ENCODE results near the gene INO80E.
"Not testable (repeated sequence)": the region's sequence is repeated elsewhere in the genome, so short reads cannot be mapped to it uniquely, and the experiment has no call there.

Gene INO80E

DNA sequence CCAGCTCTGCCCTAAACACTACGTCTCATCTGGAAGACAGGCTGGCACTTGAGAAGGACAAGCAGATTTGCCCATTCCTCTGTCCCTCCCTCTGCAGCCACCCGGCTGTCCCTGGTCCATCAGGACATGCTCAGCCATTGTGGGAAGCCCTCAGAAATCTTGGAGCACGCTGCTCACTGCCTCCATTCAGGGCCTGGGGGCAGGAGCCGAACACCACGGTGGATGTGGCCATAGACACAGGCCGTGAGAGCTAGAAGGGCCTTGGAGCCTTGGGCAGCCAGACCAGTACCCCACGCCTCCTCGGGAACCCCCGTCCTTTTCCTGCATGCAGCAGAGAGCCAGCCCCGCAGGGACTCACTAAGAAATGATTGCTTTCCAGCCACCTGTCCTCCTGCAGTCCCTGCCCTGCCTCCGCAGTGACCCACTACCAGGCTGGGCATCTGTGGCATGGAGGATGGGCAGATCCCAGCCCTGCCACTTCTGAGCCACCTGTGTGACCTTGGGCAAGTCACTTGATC lies 11.4 kb downstream of the INO80E start:
- no peak overlapping the region for H3K4me3 ChIP-seq (ENCODE audit: low read length)
- no peak overlapping the region for H3K9ac ChIP-seq (ENCODE audit: low read length)
- H3K36me3 ChIP-seq (ENCODE audit: control insufficient read depth, low read depth, low read length) = no peaks in the 10 kb centered on the region
- H3K9me3 ChIP-seq (ENCODE audit: control insufficient read depth, low read depth, low read length) = no peaks in the 10 kb centered on the region
- peaks cover 4% of the 10 kb centered on the region for H3K4me1 ChIP-seq (ENCODE audit: control insufficient read depth, low read depth, low read length)
- H3K27ac ChIP-seq (ENCODE audit: low read length) = no peak overlapping the region
- peaks cover 25% of the 10 kb centered on the region for H3K27me3 ChIP-seq (ENCODE audit: control insufficient read depth, insufficient read depth, low read length)

DNA sequence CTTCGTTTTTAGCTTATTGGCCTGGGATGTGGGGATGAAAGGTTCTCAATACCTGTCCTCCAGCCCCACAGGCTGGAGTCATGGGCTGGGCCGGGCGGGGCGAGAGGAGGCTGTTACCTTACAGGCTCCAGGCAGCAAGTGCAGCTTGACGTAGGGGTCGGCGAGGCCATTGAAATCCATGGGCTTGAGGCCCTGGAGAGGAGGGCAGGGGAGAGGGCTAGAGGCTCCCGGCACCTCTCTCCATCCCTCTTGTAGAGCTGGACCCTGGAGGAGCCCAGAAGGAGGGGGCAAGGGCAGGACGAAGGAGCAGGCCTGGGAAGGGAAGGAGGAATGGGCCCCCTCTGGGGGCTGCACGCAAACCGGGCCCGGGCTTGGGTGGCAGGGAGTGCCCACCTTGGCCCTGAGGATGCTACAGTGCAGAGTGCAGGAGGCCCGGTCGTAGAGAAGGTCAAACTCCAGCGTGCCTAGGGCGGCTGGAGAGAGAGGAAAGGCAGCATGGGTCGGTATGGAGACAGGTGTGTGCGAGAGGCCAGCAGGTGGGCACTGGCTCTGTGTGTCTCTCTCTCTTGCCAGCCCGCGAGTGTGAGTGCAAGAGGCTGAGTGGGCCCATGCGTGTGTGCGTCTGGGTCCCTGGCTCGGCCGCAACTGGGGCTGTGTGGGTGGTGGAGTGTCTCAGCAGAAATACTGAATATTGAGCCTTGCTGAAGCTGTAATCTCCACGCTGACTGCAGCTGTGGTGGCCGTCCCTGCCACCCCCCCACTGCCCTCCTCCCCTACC lies 13.2 kb downstream of the INO80E start:
- Histone ChIP-seq H3K9ac (ENCODE audit: low read length) (no peak overlapping the region), H3K9me3 (ENCODE audit: control insufficient read depth, low read depth, low read length) (no peaks in the 10 kb centered on the region), H3K27ac (ENCODE audit: low read length) (no peak overlapping the region), H3K27me3 (ENCODE audit: control insufficient read depth, insufficient read depth, low read length) (peaks cover 25% of the 10 kb centered on the region), H3K4me3 (ENCODE audit: low read length) (no peak overlapping the region), H3K4me1 (ENCODE audit: control insufficient read depth, low read depth, low read length) (peaks cover 4% of the 10 kb centered on the region), H3K36me3 (ENCODE audit: control insufficient read depth, low read depth, low read length) (no peaks in the 10 kb centered on the region)

DNA sequence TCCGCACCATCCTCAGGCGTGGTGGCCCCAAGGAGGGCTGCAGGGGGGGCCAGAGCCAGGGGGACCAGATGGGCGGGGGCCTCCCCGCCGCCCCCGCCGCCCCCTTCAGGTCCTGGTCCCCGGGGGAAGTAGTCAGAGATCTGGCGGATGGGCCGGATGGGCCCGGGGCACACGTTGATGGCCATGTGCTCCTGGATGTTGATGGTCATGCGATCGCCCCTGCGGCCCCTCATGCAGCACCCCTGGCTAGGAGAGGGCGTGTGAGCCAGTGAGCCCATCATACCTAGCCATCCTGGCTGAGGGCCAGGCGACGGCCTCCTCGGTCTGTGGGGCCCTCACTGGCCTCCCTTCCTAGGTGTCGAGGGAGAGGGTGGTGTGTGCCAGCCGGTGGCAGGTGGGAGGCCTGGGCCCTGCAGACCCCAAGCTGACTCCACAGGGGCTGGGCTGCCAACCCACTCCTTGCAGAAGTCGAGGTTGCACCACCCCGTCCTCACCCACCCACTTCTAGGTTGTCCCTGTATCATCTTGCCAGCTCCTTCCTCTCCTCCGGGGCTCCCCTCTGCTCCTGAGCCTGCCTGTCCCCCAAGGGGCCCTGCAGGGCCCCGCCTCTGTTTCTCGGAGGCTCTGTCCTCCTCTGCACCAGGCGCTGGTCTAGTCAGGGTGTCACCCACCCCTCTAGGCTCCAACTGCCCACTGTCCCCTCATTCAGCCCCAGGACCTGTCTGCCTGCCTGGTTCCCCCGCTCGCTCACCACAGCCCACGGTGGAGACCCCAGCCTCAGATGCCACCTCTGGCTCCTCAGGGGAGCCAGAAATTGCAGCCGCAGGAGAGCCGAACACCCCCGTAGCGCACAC lies 14.2 kb downstream of the INO80E start:
- Histone ChIP-seq H3K9ac (ENCODE audit: low read length) (no peak overlapping the region), H3K27me3 (ENCODE audit: control insufficient read depth, insufficient read depth, low read length) (peaks cover 25% of the 10 kb centered on the region), H3K27ac (ENCODE audit: low read length) (no peak overlapping the region), H3K36me3 (ENCODE audit: control insufficient read depth, low read depth, low read length) (no peaks in the 10 kb centered on the region), H3K4me1 (ENCODE audit: control insufficient read depth, low read depth, low read length) (peaks cover 4% of the 10 kb centered on the region), H3K9me3 (ENCODE audit: control insufficient read depth, low read depth, low read length) (no peaks in the 10 kb centered on the region), H3K4me3 (ENCODE audit: low read length) (peak overlapping the region; percentile 74)

DNA sequence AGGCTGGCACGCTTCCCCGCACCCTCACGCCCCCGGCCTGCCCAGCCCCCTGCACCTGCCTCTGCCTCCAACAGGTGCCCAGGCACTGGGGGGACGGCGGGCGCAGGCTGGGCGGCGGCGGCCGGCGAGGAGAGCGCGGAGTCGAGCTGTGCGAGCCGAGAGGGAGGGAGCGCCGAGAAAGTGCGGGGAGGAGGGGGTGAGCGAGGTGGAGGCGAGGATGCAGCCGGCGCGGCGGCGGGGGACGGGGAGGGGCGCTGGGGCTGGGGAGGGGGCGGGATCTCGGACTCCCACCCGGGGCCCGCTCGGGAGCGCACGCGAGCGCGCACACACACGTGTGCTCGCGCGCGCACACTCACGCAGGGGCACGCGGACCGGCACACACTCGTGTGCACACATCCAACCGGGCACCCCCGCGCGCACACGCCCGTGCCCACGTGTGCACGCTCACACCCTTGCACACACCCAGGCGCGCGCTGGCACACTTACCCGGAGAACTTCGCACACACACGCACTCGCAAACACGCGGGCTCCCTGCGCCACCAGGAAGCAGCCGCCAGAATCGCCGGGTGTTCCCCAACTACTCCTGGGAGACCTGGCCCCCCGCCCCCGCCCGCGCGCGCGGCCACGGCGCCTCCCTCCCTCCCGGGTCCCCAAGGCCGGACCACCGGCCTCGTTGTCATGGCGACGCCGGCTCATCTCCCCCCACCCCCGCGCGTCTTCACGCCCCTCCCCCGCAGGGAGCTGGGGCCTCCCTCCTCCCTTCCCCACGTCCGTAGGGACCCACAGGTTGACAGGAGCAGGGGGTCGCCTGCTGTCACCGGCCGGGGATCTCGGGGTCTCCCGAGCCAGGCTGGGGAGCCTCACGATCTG lies 15.0 kb downstream of the INO80E start, which contains the start of gene DOC2A:
TSS of gene DOC2A (minus strand) at position 184 of the 870 bp plus-strand sequence. CDS start 805 bp downstream, outside the sequence.
- Histone ChIP-seq H3K27me3 (ENCODE audit: control insufficient read depth, insufficient read depth, low read length) (peaks cover 25% of the 10 kb centered on the region), H3K4me3 (ENCODE audit: low read length) (peak within 1 kb of the TSS; percentile 74), H3K36me3 (ENCODE audit: control insufficient read depth, low read depth, low read length) (no peaks in the 10 kb centered on the region), H3K4me1 (ENCODE audit: control insufficient read depth, low read depth, low read length) (peaks cover 4% of the 10 kb centered on the region), H3K9me3 (ENCODE audit: control insufficient read depth, low read depth, low read length) (no peaks in the 10 kb centered on the region), H3K27ac (ENCODE audit: low read length) (no peak within 1 kb of the TSS), H3K9ac (ENCODE audit: low read length) (no peak within 1 kb of the TSS)

DNA sequence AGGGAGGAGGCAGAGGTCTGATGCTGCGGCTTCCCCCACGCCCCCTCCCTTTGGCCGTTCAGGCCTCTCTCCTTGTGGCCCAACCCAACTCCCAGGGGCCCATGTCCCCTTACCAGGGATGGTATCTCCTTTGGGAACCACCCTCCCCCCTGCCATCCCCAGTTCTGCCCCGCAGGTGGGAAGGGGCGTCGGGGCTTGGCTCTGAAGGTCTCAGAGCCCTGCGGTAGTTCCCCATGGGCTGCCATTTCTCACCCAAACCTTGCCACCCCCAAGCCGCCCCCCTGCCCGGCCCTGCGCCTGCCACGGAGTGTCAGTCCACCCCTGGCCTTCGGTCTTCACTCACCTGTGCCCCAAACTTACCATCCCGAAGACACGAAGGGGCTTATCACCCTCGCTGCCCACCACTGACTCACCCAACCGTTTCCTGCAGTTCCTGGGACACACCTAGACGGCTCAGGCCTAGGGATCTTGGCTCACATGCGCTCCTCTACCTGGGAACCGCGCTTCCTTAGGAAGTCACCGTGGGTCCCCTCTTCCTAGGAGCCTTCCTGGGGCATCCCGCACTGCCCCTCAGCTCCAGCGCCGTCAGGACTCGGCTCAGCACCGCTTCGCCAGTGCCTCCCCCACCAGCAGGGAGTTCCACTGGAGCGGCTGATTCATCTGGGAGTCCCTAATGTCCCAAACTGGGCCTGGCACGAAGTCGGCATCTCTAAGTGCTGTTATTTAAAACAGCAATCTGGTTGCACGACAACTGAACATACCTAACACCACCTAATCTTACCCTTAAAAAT lies 15.9 kb downstream of the INO80E start:
- peaks cover 25% of the 10 kb centered on the region for H3K27me3 ChIP-seq (ENCODE audit: control insufficient read depth, insufficient read depth, low read length)
- H3K36me3 ChIP-seq (ENCODE audit: control insufficient read depth, low read depth, low read length) = no peaks in the 10 kb centered on the region
- H3K4me3 ChIP-seq (ENCODE audit: low read length) = peak overlapping the region; percentile 74
- H3K4me1 ChIP-seq (ENCODE audit: control insufficient read depth, low read depth, low read length) = peaks cover 4% of the 10 kb centered on the region
- H3K27ac ChIP-seq (ENCODE audit: low read length) = no peak overlapping the region
- H3K9me3 ChIP-seq (ENCODE audit: control insufficient read depth, low read depth, low read length) = no peaks in the 10 kb centered on the region
- no peak overlapping the region for H3K9ac ChIP-seq (ENCODE audit: low read length)

DNA sequence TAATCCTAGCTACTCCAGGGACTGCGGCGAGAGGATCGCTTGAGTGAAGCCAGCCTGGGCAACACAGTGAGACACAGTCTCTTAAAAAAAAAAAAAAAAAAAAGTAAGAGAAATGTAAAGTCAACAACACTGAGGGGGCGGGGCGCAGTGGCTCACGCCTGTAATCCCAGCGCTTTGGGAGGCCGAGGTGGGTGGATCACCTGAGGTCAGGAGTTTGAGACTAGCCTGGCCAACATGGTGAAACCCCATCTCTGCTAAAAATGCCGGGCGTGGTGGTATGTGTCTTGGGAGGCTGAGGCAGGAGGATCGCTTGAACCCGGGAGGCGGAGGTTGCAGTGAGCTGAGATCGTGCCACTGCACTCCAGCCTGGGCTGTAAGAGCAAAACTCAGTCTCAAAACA lies 16.6 kb downstream of the INO80E start:
- not testable (repeated sequence) for H3K36me3 ChIP-seq (ENCODE audit: control insufficient read depth, low read depth, low read length); H3K27ac ChIP-seq (ENCODE audit: low read length); H3K9ac ChIP-seq (ENCODE audit: low read length); H3K4me3 ChIP-seq (ENCODE audit: low read length); H3K9me3 ChIP-seq (ENCODE audit: control insufficient read depth, low read depth, low read length); H3K4me1 ChIP-seq (ENCODE audit: control insufficient read depth, low read depth, low read length)
- H3K27me3 ChIP-seq (ENCODE audit: control insufficient read depth, insufficient read depth, low read length) = peaks cover 25% of the 10 kb centered on the region

DNA sequence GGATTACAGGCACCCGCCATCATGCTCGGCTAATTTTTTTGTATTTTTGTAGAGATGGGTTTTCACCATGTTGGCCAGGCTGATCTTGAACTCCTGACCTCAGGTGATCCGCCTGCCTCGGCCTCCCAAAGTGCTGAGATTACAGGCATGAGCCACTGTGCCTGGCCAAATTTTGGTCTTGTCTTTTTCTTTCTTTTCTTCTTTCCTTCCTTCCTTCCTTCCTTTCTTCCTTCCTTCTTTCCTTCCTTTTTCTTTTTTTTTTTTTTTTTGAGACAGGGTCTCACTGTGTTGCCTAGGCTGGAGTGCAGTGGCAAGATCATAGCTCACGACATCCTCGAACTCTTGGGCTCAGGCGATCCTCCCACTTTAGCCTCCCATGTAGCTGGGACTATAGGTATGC lies 19.4 kb downstream of the INO80E start:
- H3K4me1 ChIP-seq (ENCODE audit: control insufficient read depth, low read depth, low read length); H3K36me3 ChIP-seq (ENCODE audit: control insufficient read depth, low read depth, low read length); H3K9me3 ChIP-seq (ENCODE audit: control insufficient read depth, low read depth, low read length); H3K4me3 ChIP-seq (ENCODE audit: low read length); H3K27ac ChIP-seq (ENCODE audit: low read length); H3K9ac ChIP-seq (ENCODE audit: low read length): not testable (repeated sequence)
- H3K27me3 ChIP-seq (ENCODE audit: control insufficient read depth, insufficient read depth, low read length) = peaks cover 12% of the 10 kb centered on the region

DNA sequence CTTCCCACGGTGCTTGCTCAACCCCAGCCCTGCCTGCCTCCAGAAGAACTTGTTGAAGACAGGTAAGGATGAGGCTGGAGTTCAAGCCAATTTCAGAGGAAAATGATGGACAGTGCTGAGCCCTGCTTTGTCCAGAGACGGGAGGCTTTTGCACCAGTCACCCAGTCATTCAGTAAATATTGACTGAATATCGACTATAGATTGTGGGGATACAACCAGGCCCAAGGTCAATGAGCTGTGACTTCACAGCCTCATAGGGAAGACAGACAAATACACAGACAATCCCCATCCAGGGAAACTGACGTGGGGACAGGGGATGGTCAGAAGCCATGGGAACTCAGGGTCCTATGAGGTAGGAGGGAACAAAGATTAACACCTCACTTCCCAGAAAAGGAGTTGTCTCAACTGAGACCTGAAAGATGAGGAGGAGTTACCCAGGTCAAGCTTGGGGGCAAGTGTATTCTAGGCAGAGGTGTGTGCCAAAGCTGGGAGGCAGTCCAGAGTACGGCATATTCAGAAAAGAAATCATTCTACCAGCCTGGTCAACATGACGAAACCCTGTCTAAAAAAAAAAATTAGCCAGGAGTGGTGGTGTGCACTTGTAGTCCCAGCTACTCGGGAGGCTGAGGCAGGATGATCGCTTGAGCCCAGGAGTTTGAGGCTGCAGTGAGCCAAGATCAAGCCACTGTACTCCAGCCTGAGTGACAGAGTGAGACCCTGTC lies 20.7 kb downstream of the INO80E start:
- Histone ChIP-seq H3K36me3 (ENCODE audit: control insufficient read depth, low read depth, low read length) (no peaks in the 10 kb centered on the region), H3K9ac (ENCODE audit: low read length) (no peak overlapping the region), H3K4me3 (ENCODE audit: low read length) (no peak overlapping the region), H3K4me1 (ENCODE audit: control insufficient read depth, low read depth, low read length) (no peaks in the 10 kb centered on the region), H3K27me3 (ENCODE audit: control insufficient read depth, insufficient read depth, low read length) (peaks cover 7% of the 10 kb centered on the region), H3K27ac (ENCODE audit: low read length) (no peak overlapping the region), H3K9me3 (ENCODE audit: control insufficient read depth, low read depth, low read length) (no peaks in the 10 kb centered on the region)

DNA sequence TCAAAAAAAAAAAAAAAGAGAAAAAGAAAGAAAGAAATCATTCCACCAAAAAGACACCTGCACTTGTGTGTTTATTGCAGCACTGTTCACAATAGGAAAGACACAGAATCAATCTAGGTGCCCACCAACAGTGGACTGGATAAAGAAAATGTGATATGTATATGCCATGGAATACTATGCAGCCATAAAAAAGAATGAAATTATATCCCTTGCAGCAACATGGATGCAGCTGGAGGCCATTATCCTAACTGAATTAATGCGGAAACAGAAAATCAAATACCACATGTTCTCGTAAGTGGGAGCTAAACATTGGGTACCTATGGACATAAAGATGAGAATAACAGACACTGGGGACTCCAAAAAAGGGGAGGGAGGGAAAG lies 21.2 kb downstream of the INO80E start:
- H3K27ac ChIP-seq (ENCODE audit: low read length) = no peak overlapping the region
- no peak overlapping the region for H3K9ac ChIP-seq (ENCODE audit: low read length)
- no peaks in the 10 kb centered on the region for H3K4me1 ChIP-seq (ENCODE audit: control insufficient read depth, low read depth, low read length)
- peaks cover 1% of the 10 kb centered on the region for H3K27me3 ChIP-seq (ENCODE audit: control insufficient read depth, insufficient read depth, low read length)
- no peaks in the 10 kb centered on the region for H3K36me3 ChIP-seq (ENCODE audit: control insufficient read depth, low read depth, low read length)
- no peak overlapping the region for H3K4me3 ChIP-seq (ENCODE audit: low read length)
- no peaks in the 10 kb centered on the region for H3K9me3 ChIP-seq (ENCODE audit: control insufficient read depth, low read depth, low read length)

DNA sequence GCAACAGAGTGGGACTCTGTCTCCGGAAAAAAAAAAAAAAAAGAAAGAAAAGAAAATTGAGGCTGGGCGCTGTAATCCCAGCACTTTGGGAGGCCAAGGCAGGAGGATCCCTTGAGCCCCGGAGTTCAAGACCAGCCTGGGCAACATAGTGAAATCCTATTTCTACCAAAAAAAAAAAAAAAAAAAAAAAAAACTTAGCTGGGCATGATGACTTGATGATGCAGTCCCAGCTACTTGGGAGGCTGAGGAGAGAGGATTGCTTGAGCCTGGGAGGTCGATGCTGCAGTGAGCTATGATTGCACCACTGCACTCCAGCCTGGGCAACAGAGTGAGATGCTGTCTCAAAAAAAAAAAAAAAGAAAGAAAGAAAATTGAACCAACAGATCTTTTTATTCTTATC lies 21.9 kb downstream of the INO80E start:
- not testable (repeated sequence) for H3K36me3 ChIP-seq (ENCODE audit: control insufficient read depth, low read depth, low read length); H3K27ac ChIP-seq (ENCODE audit: low read length); H3K27me3 ChIP-seq (ENCODE audit: control insufficient read depth, insufficient read depth, low read length); H3K4me1 ChIP-seq (ENCODE audit: control insufficient read depth, low read depth, low read length); H3K9me3 ChIP-seq (ENCODE audit: control insufficient read depth, low read depth, low read length); H3K4me3 ChIP-seq (ENCODE audit: low read length); H3K9ac ChIP-seq (ENCODE audit: low read length)
